Liver (tissue), 3 donors: ENCODE measurements around the gene IFNLR1.

ENCODE experiments used
- GABPA ChIP-seq, 2 donors: IDR thresholded peaks in 1 of 2; conservative IDR thresholded peaks in 1 of 2; 2 replicates each; pipeline ENCODE4 v1.6.1; 2016; ENCODE audit warnings: antibody characterized with exemption in 2 of 2, mild to moderate bottlenecking in 1 of 2, moderate library complexity in 1 of 2
- HNF4G ChIP-seq: IDR thresholded peaks from 2 replicates; pipeline ENCODE4 v1.6.1; 2016; ENCODE audit warnings: antibody characterized with exemption
- JUND ChIP-seq, 2 donors: IDR thresholded peaks; 2 replicates each; pipeline ENCODE4 v1.6.1; 2016; ENCODE audit warnings: antibody characterized with exemption in 2 of 2
- RAD21 ChIP-seq, 2 donors: IDR thresholded peaks; 2 replicates each; pipeline ENCODE4 v1.6.1; 2016; ENCODE audit warnings: antibody characterized with exemption in 2 of 2, mild to moderate bottlenecking in 2 of 2
- RXRA ChIP-seq, 2 donors: IDR thresholded peaks; 2 replicates each; pipeline ENCODE4 v1.6.1; 2017 to 2018; ENCODE audit warnings: antibody characterized with exemption in 2 of 2, mild to moderate bottlenecking in 1 of 2
- TAF1 ChIP-seq: conservative IDR thresholded peaks from 2 replicates; pipeline ENCODE4 v1.6.1; 2016; ENCODE audit warnings: antibody characterized with exemption, mild to moderate bottlenecking
- TF ChIP-seq, protein P1 (sequence below): fragments of 150-350 bp; IDR thresholded peaks from 2 replicates; pipeline ENCODE4 v1.5.1; 2017; ENCODE audit warnings: improper control_type of control experiment, low read depth, low read length; ENCODE audit not compliant: missing input control
- TF ChIP-seq, protein P2 (sequence below): IDR thresholded peaks from 2 replicates; pipeline ENCODE4 v1.6.1; 2016; ENCODE audit warnings: antibody characterized with exemption, mild to moderate bottlenecking
- TF ChIP-seq, protein P3 (sequence below): IDR thresholded peaks from 2 replicates; pipeline ENCODE4 v1.6.1; 2016; ENCODE audit warnings: antibody characterized with exemption
- TF ChIP-seq, protein P4 (sequence below): IDR thresholded peaks from 2 replicates; pipeline ENCODE4 v1.6.1; 2016; ENCODE audit warnings: antibody characterized with exemption
- donor health status: healthy.
- donor health status: healthy.

DNA sequence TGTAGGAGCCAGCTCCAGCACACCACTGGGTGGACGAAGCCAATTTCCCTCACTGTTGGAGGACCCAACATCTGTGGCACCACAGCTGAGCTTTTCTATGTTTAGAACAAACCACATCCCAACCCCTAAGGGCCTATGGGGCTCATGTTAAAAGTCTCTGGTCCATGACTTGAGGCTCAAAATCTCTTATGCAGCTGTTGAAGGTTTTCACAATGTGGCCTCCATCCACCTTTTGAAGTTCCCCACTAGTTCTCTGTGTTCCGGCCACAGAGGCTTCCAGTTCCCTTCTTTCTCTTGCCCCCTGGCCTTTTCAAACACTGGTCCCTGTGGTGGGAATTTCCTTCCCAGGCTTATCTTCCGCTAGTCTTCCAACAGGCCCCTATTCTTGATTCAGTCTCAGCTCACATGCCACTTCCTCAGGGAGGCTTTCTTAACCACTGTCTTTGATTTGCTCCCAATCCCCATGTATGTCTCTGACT, 3.9 kb upstream of the IFNLR1 start:
- TF ChIP-seq, protein P1, sequence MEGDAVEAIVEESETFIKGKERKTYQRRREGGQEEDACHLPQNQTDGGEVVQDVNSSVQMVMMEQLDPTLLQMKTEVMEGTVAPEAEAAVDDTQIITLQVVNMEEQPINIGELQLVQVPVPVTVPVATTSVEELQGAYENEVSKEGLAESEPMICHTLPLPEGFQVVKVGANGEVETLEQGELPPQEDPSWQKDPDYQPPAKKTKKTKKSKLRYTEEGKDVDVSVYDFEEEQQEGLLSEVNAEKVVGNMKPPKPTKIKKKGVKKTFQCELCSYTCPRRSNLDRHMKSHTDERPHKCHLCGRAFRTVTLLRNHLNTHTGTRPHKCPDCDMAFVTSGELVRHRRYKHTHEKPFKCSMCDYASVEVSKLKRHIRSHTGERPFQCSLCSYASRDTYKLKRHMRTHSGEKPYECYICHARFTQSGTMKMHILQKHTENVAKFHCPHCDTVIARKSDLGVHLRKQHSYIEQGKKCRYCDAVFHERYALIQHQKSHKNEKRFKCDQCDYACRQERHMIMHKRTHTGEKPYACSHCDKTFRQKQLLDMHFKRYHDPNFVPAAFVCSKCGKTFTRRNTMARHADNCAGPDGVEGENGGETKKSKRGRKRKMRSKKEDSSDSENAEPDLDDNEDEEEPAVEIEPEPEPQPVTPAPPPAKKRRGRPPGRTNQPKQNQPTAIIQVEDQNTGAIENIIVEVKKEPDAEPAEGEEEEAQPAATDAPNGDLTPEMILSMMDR = no peak
- no peak for TF ChIP-seq RXRA (IDR thresholded peaks at IDR 0.05)
- no peak for TF ChIP-seq TAF1
- TF ChIP-seq, protein P2, sequence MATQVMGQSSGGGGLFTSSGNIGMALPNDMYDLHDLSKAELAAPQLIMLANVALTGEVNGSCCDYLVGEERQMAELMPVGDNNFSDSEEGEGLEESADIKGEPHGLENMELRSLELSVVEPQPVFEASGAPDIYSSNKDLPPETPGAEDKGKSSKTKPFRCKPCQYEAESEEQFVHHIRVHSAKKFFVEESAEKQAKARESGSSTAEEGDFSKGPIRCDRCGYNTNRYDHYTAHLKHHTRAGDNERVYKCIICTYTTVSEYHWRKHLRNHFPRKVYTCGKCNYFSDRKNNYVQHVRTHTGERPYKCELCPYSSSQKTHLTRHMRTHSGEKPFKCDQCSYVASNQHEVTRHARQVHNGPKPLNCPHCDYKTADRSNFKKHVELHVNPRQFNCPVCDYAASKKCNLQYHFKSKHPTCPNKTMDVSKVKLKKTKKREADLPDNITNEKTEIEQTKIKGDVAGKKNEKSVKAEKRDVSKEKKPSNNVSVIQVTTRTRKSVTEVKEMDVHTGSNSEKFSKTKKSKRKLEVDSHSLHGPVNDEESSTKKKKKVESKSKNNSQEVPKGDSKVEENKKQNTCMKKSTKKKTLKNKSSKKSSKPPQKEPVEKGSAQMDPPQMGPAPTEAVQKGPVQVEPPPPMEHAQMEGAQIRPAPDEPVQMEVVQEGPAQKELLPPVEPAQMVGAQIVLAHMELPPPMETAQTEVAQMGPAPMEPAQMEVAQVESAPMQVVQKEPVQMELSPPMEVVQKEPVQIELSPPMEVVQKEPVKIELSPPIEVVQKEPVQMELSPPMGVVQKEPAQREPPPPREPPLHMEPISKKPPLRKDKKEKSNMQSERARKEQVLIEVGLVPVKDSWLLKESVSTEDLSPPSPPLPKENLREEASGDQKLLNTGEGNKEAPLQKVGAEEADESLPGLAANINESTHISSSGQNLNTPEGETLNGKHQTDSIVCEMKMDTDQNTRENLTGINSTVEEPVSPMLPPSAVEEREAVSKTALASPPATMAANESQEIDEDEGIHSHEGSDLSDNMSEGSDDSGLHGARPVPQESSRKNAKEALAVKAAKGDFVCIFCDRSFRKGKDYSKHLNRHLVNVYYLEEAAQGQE = no peak
- TF ChIP-seq, protein P3, sequence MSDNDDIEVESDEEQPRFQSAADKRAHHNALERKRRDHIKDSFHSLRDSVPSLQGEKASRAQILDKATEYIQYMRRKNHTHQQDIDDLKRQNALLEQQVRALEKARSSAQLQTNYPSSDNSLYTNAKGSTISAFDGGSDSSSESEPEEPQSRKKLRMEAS = no peak
- TF ChIP-seq, protein P4, sequence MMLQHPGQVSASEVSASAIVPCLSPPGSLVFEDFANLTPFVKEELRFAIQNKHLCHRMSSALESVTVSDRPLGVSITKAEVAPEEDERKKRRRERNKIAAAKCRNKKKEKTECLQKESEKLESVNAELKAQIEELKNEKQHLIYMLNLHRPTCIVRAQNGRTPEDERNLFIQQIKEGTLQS = no peak
- TF ChIP-seq JUND (IDR thresholded peaks at IDR 0.05) = no peak
- TF ChIP-seq RAD21 (IDR thresholded peaks at IDR 0.05) = no peak
- no peak for TF ChIP-seq HNF4G
- TF ChIP-seq GABPA (IDR thresholded peaks at IDR 0.05 in 1 of 2, conservative IDR thresholded peaks at IDR 0.05 in 1 of 2) = no peak
